Trophoblast cell (in vitro differentiated cells and primary cell): Measurements from ENCODE around the gene GALNS.

ENCODE experiments used
- DNase-seq, 2 donors: peaks; one replicate each; pipeline ENCODE4 v3.0.0-alpha.2; 2016
- H2AFZ ChIP-seq: 2 replicates; pipeline ENCODE4 v1.6.1; 2013; ENCODE audit warnings: low read length, moderate library complexity, mild to moderate bottlenecking; ENCODE audit not compliant: insufficient read depth, poor library complexity
- H2AK5ac ChIP-seq: 2 replicates; pipeline ENCODE4 v1.6.1; 2013; ENCODE audit warnings: mild to moderate bottlenecking, low read length
- H2BK120ac ChIP-seq: 2 replicates; pipeline ENCODE4 v1.6.1; 2013; ENCODE audit warnings: low read length, mild to moderate bottlenecking, moderate library complexity; ENCODE audit not compliant: insufficient read depth, poor library complexity
- H2BK12ac ChIP-seq: 2 replicates; pipeline ENCODE4 v1.6.1; 2013; ENCODE audit warnings: mild to moderate bottlenecking, low read length, moderate library complexity
- H2BK5ac ChIP-seq: 2 replicates; pipeline ENCODE4 v1.6.1; 2013; ENCODE audit warnings: low read length, low read depth, moderate library complexity, mild to moderate bottlenecking; ENCODE audit not compliant: poor library complexity
- H3K14ac ChIP-seq: 2 replicates; pipeline ENCODE4 v1.6.1; 2013; ENCODE audit warnings: mild to moderate bottlenecking, low read length
- H3K18ac ChIP-seq: 2 replicates; pipeline ENCODE4 v1.6.1; 2013; ENCODE audit warnings: mild to moderate bottlenecking, low read length
- H3K23ac ChIP-seq: 2 replicates; pipeline ENCODE4 v1.6.1; 2013; ENCODE audit warnings: low read length
- H3K27ac ChIP-seq: 2 replicates; pipeline ENCODE4 v1.5.1; 2013; ENCODE audit warnings: low read depth, mild to moderate bottlenecking, inconsistent platforms, low read length, moderate library complexity
- H3K27me3 ChIP-seq: 2 replicates; pipeline ENCODE4 v1.6.1; 2013; ENCODE audit warnings: inconsistent platforms, mild to moderate bottlenecking, low read length, moderate library complexity; ENCODE audit not compliant: insufficient read depth
- H3K36me3 ChIP-seq, 2 experiments: 1 replicate in 1 of 2; 2 replicates in 1 of 2; pipeline ENCODE4 v1.6.1; 2013; ENCODE audit warnings: low read length in 2 of 2, mild to moderate bottlenecking in 2 of 2, moderate library complexity in 1 of 2; ENCODE audit not compliant: insufficient read depth in 2 of 2, control insufficient read depth in 1 of 2
- H3K4ac ChIP-seq: 2 replicates; pipeline ENCODE4 v1.6.1; 2013; ENCODE audit warnings: low read depth, mild to moderate bottlenecking, low read length, moderate library complexity
- H3K4me1 ChIP-seq, 2 experiments: 1 replicate in 1 of 2; 2 replicates in 1 of 2; pipeline ENCODE4 v1.6.1; 2013; ENCODE audit warnings: low read length in 2 of 2, mild to moderate bottlenecking in 2 of 2, moderate library complexity in 1 of 2; ENCODE audit not compliant: insufficient read depth in 2 of 2, control insufficient read depth in 1 of 2
- H3K4me2 ChIP-seq: 2 replicates; pipeline ENCODE4 v1.6.1; 2013; ENCODE audit warnings: inconsistent platforms, mild to moderate bottlenecking, low read length, moderate library complexity
- H3K4me3 ChIP-seq: 2 replicates; pipeline ENCODE4 v1.5.1; 2013; ENCODE audit warnings: mild to moderate bottlenecking, low read depth, low read length, inconsistent platforms
- H3K79me1 ChIP-seq: one replicate; pipeline ENCODE4 v1.6.1; 2013; ENCODE audit warnings: low read length
- H3K79me2 ChIP-seq: 2 replicates; pipeline ENCODE4 v1.6.1; 2013; ENCODE audit warnings: low read length, mild to moderate bottlenecking; ENCODE audit not compliant: control insufficient read depth, insufficient read depth, poor library complexity
- H3K9ac ChIP-seq: 2 replicates; pipeline ENCODE4 v1.6.1; 2013; ENCODE audit warnings: mild to moderate bottlenecking, low read length
- H3K9me3 ChIP-seq: 2 replicates; pipeline ENCODE4 v1.6.1; 2013; ENCODE audit warnings: low read depth, mild to moderate bottlenecking, control low read depth, inconsistent platforms, low read length; ENCODE audit not compliant: insufficient read depth
- H4K12ac ChIP-seq: 2 replicates; pipeline ENCODE4 v1.6.1; 2013; ENCODE audit warnings: low read depth, mild to moderate bottlenecking, low read length, moderate library complexity
- H4K8ac ChIP-seq: 2 replicates; pipeline ENCODE4 v1.6.1; 2013; ENCODE audit warnings: low read depth, mild to moderate bottlenecking, low read length, moderate library complexity
- H4K91ac ChIP-seq: one replicate; pipeline ENCODE4 v1.6.1; 2013; ENCODE audit warnings: low read depth, mild to moderate bottlenecking, low read length, moderate library complexity
- WGBS: extraction: QIAGEN DNeasy Blood & Tissue Kit; methylation state at CpG from one replicate; pipeline ENCODE4 v1.1.7; 2013; ENCODE audit warnings: missing lambda C conversion rate; ENCODE audit not compliant: insufficient read length, insufficient coverage; ENCODE audit errors: extremely low coverage; 5-methylcytosine and 5-hydroxymethylcytosine counted together

Gene GALNS

DNA sequence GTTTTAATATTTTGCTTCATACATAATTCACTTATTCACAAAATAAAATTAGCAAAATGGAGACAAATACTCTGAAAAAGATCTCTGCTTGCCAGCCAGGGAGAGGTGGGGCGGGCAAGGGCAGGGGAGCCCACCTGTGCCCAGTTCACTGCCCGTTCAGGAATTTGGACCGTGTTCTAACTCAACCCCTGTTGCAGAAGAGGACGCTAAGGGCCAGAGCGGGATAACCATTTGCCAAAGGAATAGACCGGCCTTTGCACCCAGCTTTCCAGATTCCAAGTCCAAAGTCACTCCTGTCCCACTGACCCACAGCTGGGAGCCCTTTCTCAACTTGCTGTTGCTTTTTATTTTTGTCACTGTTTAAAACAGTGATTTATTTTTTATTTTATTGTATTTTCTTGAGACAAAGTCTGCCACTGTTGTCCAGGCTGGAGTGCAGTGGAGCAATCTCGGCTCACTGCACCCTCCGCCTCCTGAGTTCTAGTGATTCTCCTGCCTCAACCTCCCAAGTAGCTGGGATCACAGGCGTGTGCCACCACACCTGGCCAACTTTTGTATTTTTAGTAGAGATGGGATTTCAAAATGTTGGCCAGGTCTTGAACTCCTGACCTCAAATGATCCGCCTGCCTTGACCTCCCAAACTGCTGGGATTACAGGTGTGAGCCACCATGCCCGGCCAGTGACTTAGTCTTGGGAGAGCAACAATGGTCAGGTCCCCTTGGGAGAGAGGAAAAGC is 69.0 kb downstream of the GALNS start:
- no peaks in the 10 kb centered on the region for H3K27me3 ChIP-seq
- no peak overlapping the region for H2AK5ac ChIP-seq
- H3K9ac ChIP-seq = no peak overlapping the region
- H3K36me3 ChIP-seq = no peaks in the 10 kb centered on the region
- no peak overlapping the region for H3K18ac ChIP-seq
- peaks cover 18% of the 10 kb centered on the region for H3K79me2 ChIP-seq
- WGBS = no CpG with 5 or more reads among the region's 11 CpGs
- H3K4me3 ChIP-seq = no peak overlapping the region
- H4K91ac ChIP-seq = no peak overlapping the region
- peaks cover 1% of the 10 kb centered on the region for H3K9me3 ChIP-seq
- peaks cover 12 to 16% of the 10 kb centered on the region in 2 experiments for H3K4me1 ChIP-seq
- no peak overlapping the region for H2BK5ac ChIP-seq
- H2BK120ac ChIP-seq = no peak overlapping the region
- H3K4ac ChIP-seq = no peak overlapping the region
- H3K23ac ChIP-seq = no peak overlapping the region
- no peak overlapping the region for H3K27ac ChIP-seq
- DNase-seq = no peak
- no peak overlapping the region for H3K14ac ChIP-seq
- H2AFZ ChIP-seq = no peak overlapping the region
- no peak overlapping the region for H3K4me2 ChIP-seq
- no peak overlapping the region for H4K8ac ChIP-seq
- H3K79me1 ChIP-seq = peaks cover 20% of the 10 kb centered on the region
- H2BK12ac ChIP-seq = no peak overlapping the region
- H4K12ac ChIP-seq = no peak overlapping the region

DNA sequence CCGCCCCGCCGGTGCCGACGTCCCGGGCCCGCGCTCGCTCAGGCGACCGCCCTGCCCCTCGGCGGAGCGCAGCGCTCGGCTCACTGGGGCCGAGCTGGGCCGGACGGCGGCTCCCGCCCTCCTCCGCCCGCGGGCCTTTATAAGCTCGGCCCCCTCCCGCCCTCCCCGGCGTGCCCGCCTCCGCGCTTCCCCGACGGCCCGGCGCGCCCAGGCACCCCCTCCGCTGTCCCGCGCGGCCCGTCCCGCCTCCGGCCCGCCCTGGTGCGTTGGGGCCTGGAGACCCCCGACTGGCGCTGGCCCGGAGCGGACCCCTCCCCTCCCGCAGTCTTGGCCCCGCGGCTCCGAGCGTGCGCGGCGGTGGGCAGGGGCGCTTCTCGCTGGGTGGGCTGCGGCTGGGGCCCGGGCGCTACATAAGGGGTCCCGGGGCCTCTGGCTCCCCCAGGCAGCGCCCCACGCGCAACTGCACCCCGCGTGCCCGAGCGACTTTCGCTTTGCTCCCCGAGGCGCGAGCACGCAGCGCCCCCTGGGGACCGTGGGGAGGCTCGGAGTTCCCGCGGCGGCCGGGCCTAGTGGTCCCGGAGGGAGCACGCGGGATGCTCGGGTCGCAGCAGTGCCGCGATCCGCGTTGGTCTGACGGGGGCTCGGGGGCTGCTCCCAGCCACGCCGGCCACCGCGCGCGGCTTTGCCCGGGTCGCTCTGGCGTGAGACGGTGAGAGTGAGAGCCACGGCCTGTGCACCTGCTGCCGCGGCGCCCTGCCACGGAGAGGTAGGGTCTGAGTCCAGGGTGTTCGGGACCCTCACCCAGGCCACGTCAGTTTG is 71.4 kb downstream of the GALNS start, which contains the start of gene PIEZO1:
Gene PIEZO1 (minus strand): TSS at position 115 of the 819 bp plus-strand sequence. CDS start 256 bp downstream, outside the sequence.
- H3K18ac ChIP-seq = peak within 1 kb of the TSS; percentile 94
- WGBS = no CpG with 5 or more reads among the region's 110 CpGs
- peak within 1 kb of the TSS; percentile 89 for H3K4me2 ChIP-seq
- H3K9me3 ChIP-seq = no peaks in the 10 kb centered on the region
- H2AK5ac ChIP-seq = peak within 1 kb of the TSS; percentile 90
- peak within 1 kb of the TSS; percentile 52 for H2BK12ac ChIP-seq
- peak within 1 kb of the TSS; percentile 91 for H4K8ac ChIP-seq
- no peaks in the 10 kb centered on the region for H3K27me3 ChIP-seq
- H3K14ac ChIP-seq = peak within 1 kb of the TSS; percentile 94
- peak within 1 kb of the TSS; percentile 65 for H3K9ac ChIP-seq
- peak within 1 kb of the TSS; percentile 91 for H4K12ac ChIP-seq
- peaks cover 21% of the 10 kb centered on the region for H3K79me2 ChIP-seq
- H3K27ac ChIP-seq = peak within 1 kb of the TSS; percentile 84
- H3K79me1 ChIP-seq = peaks cover 20% of the 10 kb centered on the region
- H3K4me3 ChIP-seq = peak within 1 kb of the TSS; percentile 86
- H3K23ac ChIP-seq = no peak within 1 kb of the TSS
- peaks cover 29 to 31% of the 10 kb centered on the region in 2 experiments for H3K4me1 ChIP-seq
- H4K91ac ChIP-seq = peak within 1 kb of the TSS; percentile 96
- peak within 1 kb of the TSS; percentile 92 for H3K4ac ChIP-seq
- no peaks in the 10 kb centered on the region for H3K36me3 ChIP-seq
- H2BK5ac ChIP-seq = peak within 1 kb of the TSS; percentile 93
- peak within 1 kb of the TSS; percentile 95 for H2BK120ac ChIP-seq
- H2AFZ ChIP-seq = peak within 1 kb of the TSS; percentile 67
- DNase-seq = peak in 1 of 2 donors; percentile 66

DNA sequence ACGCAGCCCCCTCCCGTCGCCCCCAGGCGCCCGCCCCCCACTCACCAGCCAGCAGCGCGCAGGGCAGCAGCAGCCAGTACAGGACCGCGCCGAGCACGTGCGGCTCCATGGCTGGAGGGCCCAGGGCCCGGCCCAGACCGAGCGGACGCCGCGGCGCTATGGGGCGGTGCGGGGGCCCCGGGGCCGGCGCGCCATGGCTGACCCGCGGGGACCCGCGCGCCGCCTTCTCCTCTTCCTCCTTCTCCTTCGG is 72.0 kb downstream of the GALNS start:
- H3K4me1 ChIP-seq = peaks cover 32 to 36% of the 10 kb centered on the region in 2 experiments
- WGBS = no CpG with 5 or more reads among the region's 32 CpGs
- H3K27ac ChIP-seq = peak overlapping the region; percentile 84
- H3K14ac ChIP-seq = peak overlapping the region; percentile 94
- peak overlapping the region; percentile 96 for H4K91ac ChIP-seq
- H3K4me2 ChIP-seq = peak overlapping the region; percentile 89
- H2BK12ac ChIP-seq = peak overlapping the region; percentile 33
- no peaks in the 10 kb centered on the region for H3K27me3 ChIP-seq
- H3K79me1 ChIP-seq = peaks cover 20% of the 10 kb centered on the region
- no peak overlapping the region for H2AK5ac ChIP-seq
- peak overlapping the region; percentile 82 for H2BK120ac ChIP-seq
- peak overlapping the region; percentile 77 for H3K4ac ChIP-seq
- no peak for DNase-seq
- peak overlapping the region; percentile 86 for H3K4me3 ChIP-seq
- no peaks in the 10 kb centered on the region for H3K9me3 ChIP-seq
- H3K23ac ChIP-seq = no peak overlapping the region
- H3K36me3 ChIP-seq = peaks cover 0 to 1% of the 10 kb centered on the region in 2 experiments
- H3K18ac ChIP-seq = peak overlapping the region; percentile 90
- peak overlapping the region; percentile 64 for H3K9ac ChIP-seq
- peak overlapping the region; percentile 93 for H2BK5ac ChIP-seq
- peak overlapping the region; percentile 54 for H4K12ac ChIP-seq
- peak overlapping the region; percentile 86 for H4K8ac ChIP-seq
- peaks cover 24% of the 10 kb centered on the region for H3K79me2 ChIP-seq
- peak overlapping the region; percentile 46 for H2AFZ ChIP-seq

DNA sequence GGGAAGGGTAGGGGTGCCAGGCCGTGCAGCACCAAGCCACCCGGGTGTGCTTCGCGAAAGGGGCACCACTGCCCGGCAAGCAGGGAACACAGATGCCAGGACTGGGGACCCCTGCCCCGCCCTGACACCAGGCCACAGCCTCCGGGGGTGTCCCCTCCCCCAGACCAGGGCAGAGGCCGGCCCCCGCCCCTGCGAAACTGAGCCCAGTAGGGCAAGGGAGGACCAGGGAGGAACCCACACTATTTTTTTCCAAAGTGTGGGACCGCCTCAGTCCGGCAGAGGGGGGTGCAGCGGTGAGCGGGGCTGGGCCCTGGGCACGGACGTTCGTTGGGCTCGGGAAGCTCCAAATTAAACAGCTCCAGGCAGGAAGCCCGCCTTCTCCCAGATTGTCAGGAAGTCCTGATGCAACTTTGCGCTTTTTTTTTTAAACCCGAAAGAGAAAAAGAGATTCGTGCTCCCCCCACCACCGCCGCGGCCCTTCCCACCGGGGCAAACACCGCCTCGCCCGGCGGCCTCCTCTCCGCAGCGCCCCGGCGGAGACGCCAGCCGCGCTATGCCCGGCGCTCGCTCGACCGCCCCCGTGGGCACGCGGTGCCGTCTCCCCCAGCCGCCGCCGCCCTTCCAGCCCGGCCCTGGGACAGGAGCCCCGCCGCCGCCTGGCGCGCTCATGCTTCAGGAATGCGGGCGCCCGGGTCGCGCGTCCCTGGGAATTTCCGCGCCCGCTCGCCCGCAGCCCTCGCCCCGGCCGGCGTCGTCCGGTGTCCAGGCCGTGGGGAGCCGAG is 72.5 kb downstream of the GALNS start:
- peak; percentile 78 to 87 for DNase-seq
- H3K4ac ChIP-seq = peak overlapping the region; percentile 92
- H3K27me3 ChIP-seq = no peaks in the 10 kb centered on the region
- no peak overlapping the region for H3K23ac ChIP-seq
- H2BK12ac ChIP-seq = peak overlapping the region; percentile 44
- H4K8ac ChIP-seq = peak overlapping the region; percentile 86
- peak overlapping the region; percentile 90 for H2AK5ac ChIP-seq
- peak overlapping the region; percentile 94 for H3K14ac ChIP-seq
- H3K9ac ChIP-seq = peak overlapping the region; percentile 65
- peak overlapping the region; percentile 93 for H2BK5ac ChIP-seq
- peaks cover 0 to 3% of the 10 kb centered on the region in 2 experiments for H3K36me3 ChIP-seq
- peak overlapping the region; percentile 82 for H2BK120ac ChIP-seq
- peak overlapping the region; percentile 50 for H2AFZ ChIP-seq
- peaks cover 24% of the 10 kb centered on the region for H3K79me2 ChIP-seq
- peak overlapping the region; percentile 90 for H3K18ac ChIP-seq
- peak overlapping the region; percentile 96 for H4K91ac ChIP-seq
- H3K4me2 ChIP-seq = peak overlapping the region; percentile 89
- H3K79me1 ChIP-seq = peaks cover 20% of the 10 kb centered on the region
- peak overlapping the region; percentile 84 for H3K27ac ChIP-seq
- WGBS = no CpG with 5 or more reads among the region's 74 CpGs
- peaks cover 32 to 41% of the 10 kb centered on the region in 2 experiments for H3K4me1 ChIP-seq
- peak overlapping the region; percentile 86 for H3K4me3 ChIP-seq
- H3K9me3 ChIP-seq = no peaks in the 10 kb centered on the region
- peak overlapping the region; percentile 67 for H4K12ac ChIP-seq
